ENCODE results near the gene CARM1. TPM values are rescaled to one million over a fixed set of nuclear protein-coding genes. Genes with fewer than 3 reads are reported as not detected.
A peak's percentile ranks its signal among the peaks of the same experiment; 100 is the strongest.

The CARM1 gene
- total and polyA plus RNA-seq, 2 of the 13 experiments (the other 11 are each of a cell fraction or from before 2014, with no cell fraction given): 27.6 to 55.8 TPM

DNA sequence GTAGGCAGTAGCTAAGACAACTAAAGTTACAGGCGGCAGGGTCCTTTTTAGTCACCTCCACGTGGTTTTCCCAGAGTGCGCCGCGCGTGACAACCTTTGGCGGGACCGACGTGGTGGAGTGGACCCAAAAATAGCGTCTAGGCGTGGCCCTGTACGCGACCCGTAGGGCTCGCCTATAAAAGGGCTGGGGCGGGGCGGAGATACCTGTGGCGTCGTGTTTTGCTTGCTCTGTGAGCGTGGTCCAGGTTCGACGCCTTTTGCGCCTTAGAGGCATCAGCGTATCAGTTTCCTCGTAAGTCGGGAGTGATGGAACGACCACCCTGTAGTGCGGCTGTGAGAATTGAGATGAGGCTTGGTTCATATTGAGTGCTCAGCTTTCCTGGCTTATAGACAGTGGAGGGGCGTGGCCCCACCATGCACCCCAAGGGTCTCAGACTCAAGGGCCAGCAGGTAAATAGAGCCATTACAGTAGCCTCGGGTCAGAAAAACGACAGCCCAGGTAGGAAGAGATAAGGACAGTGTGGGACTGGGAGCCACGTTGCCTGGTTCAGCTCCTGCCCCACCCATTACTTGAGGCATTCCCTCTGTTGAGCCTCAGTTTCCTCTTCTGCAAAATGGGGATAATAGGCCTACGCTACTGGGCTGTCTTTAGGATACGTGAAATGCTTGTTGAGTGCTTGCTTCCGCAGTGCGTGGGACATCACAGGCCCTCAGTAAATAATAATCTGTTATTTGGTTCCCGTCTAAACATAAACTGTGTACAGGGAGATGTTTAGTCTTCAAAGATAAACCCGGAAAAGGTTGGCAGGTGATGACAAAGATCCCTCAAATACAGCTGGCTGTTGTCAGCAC is 34.6 kb upstream of the CARM1 start (continued):
- TF ChIP-seq ZNF784 (CRISPR knock-in tag; IDR thresholded peaks at IDR 0.05; ENCODE audit: borderline replicate concordance) (peak; percentile 90), KLF11 (CRISPR knock-in tag; IDR thresholded peaks at IDR 0.05) (0 out of 2 replicates have a peak, but pooled peaks have one; percentile 11), BORCS8-MEF2B (CRISPR knock-in tag; IDR thresholded peaks at IDR 0.05) (peak; percentile 78), ZNF770 (CRISPR knock-in tag; IDR thresholded peaks at IDR 0.05) (0 out of 2 replicates have a peak, but pooled peaks have one; percentile 10), ZNF230 (CRISPR knock-in tag; IDR thresholded peaks at IDR 0.05) (peak; percentile 77; the same call in 1 of the 2 replicates), ZSCAN9 (CRISPR knock-in tag; IDR thresholded peaks at IDR 0.05; ENCODE audit: borderline replicate concordance) (peak; percentile 31; the same call in 1 of the 2 replicates), ZBTB8A (CRISPR knock-in tag; IDR thresholded peaks at IDR 0.05; ENCODE audit: borderline replicate concordance, low read depth) (no peak), ZNF234 (CRISPR knock-in tag; conservative IDR thresholded peaks at IDR 0.05) (no peak), ZNF709 (CRISPR knock-in tag; IDR thresholded peaks at IDR 0.05) (peak; percentile 28), ZNF691 (CRISPR knock-in tag; IDR thresholded peaks at IDR 0.05; ENCODE audit: borderline replicate concordance, low read depth) (no peak), ZNF557 (CRISPR knock-in tag; IDR thresholded peaks at IDR 0.05) (no peak), ZNF891 (CRISPR knock-in tag; IDR thresholded peaks at IDR 0.05) (peak; percentile 66; the same call in 1 of the 2 replicates), AHR (CRISPR knock-in tag; IDR thresholded peaks at IDR 0.05) (peak; percentile 81; the same call in 1 of the 2 replicates), KAT8 (CRISPR knock-in tag; IDR thresholded peaks at IDR 0.05) (peak; percentile 87), ZNF225 (CRISPR knock-in tag; IDR thresholded peaks at IDR 0.05) (peak; percentile 58)
- TF ChIP-seq, protein P1, sequence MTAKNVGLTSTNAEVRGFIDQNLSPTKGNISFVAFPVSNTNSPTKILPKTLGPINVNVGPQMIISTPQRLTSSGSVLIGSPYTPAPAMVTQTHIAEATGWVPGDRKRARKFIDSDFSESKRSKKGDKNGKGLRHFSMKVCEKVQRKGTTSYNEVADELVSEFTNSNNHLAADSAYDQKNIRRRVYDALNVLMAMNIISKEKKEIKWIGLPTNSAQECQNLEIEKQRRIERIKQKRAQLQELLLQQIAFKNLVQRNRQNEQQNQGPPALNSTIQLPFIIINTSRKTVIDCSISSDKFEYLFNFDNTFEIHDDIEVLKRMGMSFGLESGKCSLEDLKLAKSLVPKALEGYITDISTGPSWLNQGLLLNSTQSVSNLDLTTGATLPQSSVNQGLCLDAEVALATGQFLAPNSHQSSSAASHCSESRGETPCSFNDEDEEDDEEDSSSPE (CRISPR knock-in tag; IDR thresholded peaks at IDR 0.05): peak; percentile 95
- TF ChIP-seq, protein P2, sequence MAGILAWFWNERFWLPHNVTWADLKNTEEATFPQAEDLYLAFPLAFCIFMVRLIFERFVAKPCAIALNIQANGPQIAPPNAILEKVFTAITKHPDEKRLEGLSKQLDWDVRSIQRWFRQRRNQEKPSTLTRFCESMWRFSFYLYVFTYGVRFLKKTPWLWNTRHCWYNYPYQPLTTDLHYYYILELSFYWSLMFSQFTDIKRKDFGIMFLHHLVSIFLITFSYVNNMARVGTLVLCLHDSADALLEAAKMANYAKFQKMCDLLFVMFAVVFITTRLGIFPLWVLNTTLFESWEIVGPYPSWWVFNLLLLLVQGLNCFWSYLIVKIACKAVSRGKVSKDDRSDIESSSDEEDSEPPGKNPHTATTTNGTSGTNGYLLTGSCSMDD (CRISPR knock-in tag; IDR thresholded peaks at IDR 0.05): no peak
- TF ChIP-seq, protein P3, sequence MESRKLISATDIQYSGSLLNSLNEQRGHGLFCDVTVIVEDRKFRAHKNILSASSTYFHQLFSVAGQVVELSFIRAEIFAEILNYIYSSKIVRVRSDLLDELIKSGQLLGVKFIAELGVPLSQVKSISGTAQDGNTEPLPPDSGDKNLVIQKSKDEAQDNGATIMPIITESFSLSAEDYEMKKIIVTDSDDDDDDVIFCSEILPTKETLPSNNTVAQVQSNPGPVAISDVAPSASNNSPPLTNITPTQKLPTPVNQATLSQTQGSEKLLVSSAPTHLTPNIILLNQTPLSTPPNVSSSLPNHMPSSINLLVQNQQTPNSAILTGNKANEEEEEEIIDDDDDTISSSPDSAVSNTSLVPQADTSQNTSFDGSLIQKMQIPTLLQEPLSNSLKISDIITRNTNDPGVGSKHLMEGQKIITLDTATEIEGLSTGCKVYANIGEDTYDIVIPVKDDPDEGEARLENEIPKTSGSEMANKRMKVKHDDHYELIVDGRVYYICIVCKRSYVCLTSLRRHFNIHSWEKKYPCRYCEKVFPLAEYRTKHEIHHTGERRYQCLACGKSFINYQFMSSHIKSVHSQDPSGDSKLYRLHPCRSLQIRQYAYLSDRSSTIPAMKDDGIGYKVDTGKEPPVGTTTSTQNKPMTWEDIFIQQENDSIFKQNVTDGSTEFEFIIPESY (CRISPR knock-in tag; IDR thresholded peaks at IDR 0.05): peak; percentile 89
- TF ChIP-seq, protein P4, sequence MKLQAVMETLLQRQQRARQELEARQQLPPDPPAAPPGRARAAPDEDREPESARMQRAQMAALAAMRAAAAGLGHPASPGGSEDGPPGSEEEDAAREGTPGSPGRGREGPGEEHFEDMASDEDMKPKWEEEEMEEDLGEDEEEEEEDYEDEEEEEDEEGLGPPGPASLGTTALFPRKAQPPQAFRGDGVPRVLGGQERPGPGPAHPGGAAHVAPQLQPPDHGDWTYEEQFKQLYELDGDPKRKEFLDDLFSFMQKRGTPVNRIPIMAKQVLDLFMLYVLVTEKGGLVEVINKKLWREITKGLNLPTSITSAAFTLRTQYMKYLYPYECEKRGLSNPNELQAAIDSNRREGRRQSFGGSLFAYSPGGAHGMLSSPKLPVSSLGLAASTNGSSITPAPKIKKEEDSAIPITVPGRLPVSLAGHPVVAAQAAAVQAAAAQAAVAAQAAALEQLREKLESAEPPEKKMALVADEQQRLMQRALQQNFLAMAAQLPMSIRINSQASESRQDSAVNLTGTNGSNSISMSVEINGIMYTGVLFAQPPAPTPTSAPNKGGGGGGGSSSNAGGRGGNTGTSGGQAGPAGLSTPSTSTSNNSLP (IDR thresholded peaks at IDR 0.05; ENCODE audit: low read depth, low read length): no peak
